OCI-LY3 (cell line): ENCODE measurements around the gene SCN9A.

Experiments
- EZH2phosphoT487 ChIP-seq: fragments of 200-600 bp; shearing (Covaris generic); IDR thresholded peaks from 2 replicates; pipeline ENCODE4 v1.6.1; 2018; ENCODE audit warnings: antibody characterized with exemption, mixed run types, low read depth
- TF ChIP-seq, protein P1 (sequence below): fragments of 200-600, 300-600 bp; sonication (generic); IDR thresholded peaks from 2 replicates; pipeline ENCODE4 v1.5.1; 2014; ENCODE audit warnings: antibody characterized with exemption, low read length, low read depth

- TF ChIP-seq, protein P1, sequence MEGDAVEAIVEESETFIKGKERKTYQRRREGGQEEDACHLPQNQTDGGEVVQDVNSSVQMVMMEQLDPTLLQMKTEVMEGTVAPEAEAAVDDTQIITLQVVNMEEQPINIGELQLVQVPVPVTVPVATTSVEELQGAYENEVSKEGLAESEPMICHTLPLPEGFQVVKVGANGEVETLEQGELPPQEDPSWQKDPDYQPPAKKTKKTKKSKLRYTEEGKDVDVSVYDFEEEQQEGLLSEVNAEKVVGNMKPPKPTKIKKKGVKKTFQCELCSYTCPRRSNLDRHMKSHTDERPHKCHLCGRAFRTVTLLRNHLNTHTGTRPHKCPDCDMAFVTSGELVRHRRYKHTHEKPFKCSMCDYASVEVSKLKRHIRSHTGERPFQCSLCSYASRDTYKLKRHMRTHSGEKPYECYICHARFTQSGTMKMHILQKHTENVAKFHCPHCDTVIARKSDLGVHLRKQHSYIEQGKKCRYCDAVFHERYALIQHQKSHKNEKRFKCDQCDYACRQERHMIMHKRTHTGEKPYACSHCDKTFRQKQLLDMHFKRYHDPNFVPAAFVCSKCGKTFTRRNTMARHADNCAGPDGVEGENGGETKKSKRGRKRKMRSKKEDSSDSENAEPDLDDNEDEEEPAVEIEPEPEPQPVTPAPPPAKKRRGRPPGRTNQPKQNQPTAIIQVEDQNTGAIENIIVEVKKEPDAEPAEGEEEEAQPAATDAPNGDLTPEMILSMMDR: no peak
- no peak for TF ChIP-seq EZH2phosphoT487
Observed at GRCh38 chr2:166404831-166405568, 29.3 kb upstream of the SCN9A start.
